GM23338 (cell line): ENCODE measurements around the gene TIA1. TPM values are rescaled to one million over a fixed set of nuclear protein-coding genes. Genes with fewer than 3 reads are reported as not detected.
"Not testable (repeated sequence)": the region's sequence is repeated elsewhere in the genome, so short reads cannot be mapped to it uniquely, and the experiment has no call there.

Experiments used
- ATAC-seq: fragments of 200-7000 bp; cut with Tn5 transposase; 3 replicates; pipeline ENCODE4 v1.9.1; 2020
- DNase-seq: peaks from one replicate; pipeline ENCODE4 v3.0.0-alpha.2; 2015; ENCODE audit warnings: low spot score
- H2AFZ ChIP-seq: fragments of 200-600 bp; sonication (generic); 2 replicates; pipeline ENCODE4 v1.8.0; 2016; ENCODE audit warnings: antibody characterized with exemption, mild to moderate bottlenecking, moderate library complexity
- H3F3A ChIP-seq: fragments of 200-600 bp; sonication (generic); replicated peaks from 2 replicates; pipeline ENCODE4 v1.8.0; 2017; ENCODE audit warnings: antibody characterized with exemption, mixed run types, low read depth
- H3K27ac ChIP-seq: fragments of 200-600 bp; sonication (generic); 2 replicates; pipeline ENCODE4 v1.6.1; 2016; ENCODE audit warnings: low read depth
- H3K27me3 ChIP-seq: fragments of 200-600 bp; sonication (generic); 2 replicates; pipeline ENCODE4 v1.8.0; 2016; ENCODE audit warnings: mild to moderate bottlenecking, mixed run types, moderate library complexity; ENCODE audit not compliant: insufficient read depth
- H3K36me3 ChIP-seq: fragments of 200-600 bp; sonication (generic); 2 replicates; pipeline ENCODE4 v1.8.0; 2016; ENCODE audit warnings: mild to moderate bottlenecking; ENCODE audit not compliant: insufficient read depth
- H3K4me1 ChIP-seq: fragments of 200-600 bp; sonication (generic); 2 replicates; pipeline ENCODE4 v1.8.0; 2016; ENCODE audit warnings: mild to moderate bottlenecking, moderate library complexity; ENCODE audit not compliant: insufficient read depth
- H3K4me2 ChIP-seq: fragments of 200-600 bp; sonication (generic); 2 replicates; pipeline ENCODE4 v1.7.1; 2017; ENCODE audit warnings: mixed run types
- H3K4me3 ChIP-seq: fragments of 200-600 bp; sonication (generic); 2 replicates; pipeline ENCODE4 v1.6.1; 2016; ENCODE audit warnings: mixed run types
- H3K79me2 ChIP-seq: fragments of 200-600 bp; sonication (generic); replicated peaks from 2 replicates; pipeline ENCODE4 v1.8.0; 2017; ENCODE audit warnings: mild to moderate bottlenecking; ENCODE audit not compliant: insufficient read depth
- H3K9me2 ChIP-seq: fragments of 200-600 bp; sonication (generic); 2 replicates; pipeline ENCODE4 v1.8.0; 2017; ENCODE audit not compliant: insufficient read depth
- H4K20me1 ChIP-seq: fragments of 200-600 bp; sonication (generic); replicated peaks from 2 replicates; pipeline ENCODE4 v1.8.0; 2017; ENCODE audit warnings: mild to moderate bottlenecking; ENCODE audit not compliant: insufficient read depth
- H3K27ac Mint-ChIP-seq: 2 replicates; pipeline ENCODE4 v1.8.0; 2020; ENCODE audit warnings: inconsistent platforms, mild to moderate bottlenecking, moderate library complexity, mixed read lengths
- H3K27me3 Mint-ChIP-seq: 3 replicates; pipeline ENCODE4 v1.8.0; 2022; ENCODE audit warnings: low read depth, mild to moderate bottlenecking, moderate library complexity, mixed read lengths, inconsistent platforms; ENCODE audit not compliant: insufficient read depth, poor library complexity
- H3K36me3 Mint-ChIP-seq: 3 replicates; pipeline ENCODE4 v1.8.0; 2021; ENCODE audit warnings: low read depth, mild to moderate bottlenecking, inconsistent platforms, moderate library complexity, mixed read lengths
- H3K4me1 Mint-ChIP-seq: 3 replicates; pipeline ENCODE4 v1.8.0; 2020; ENCODE audit warnings: mild to moderate bottlenecking, inconsistent platforms, mixed read lengths
- H3K4me3 Mint-ChIP-seq: 3 replicates; pipeline ENCODE4 v1.8.0; 2021; ENCODE audit warnings: moderate library complexity, mild to moderate bottlenecking, inconsistent platforms, mixed read lengths
- H3K9me3 Mint-ChIP-seq: 3 replicates; pipeline ENCODE4 v1.8.0; 2020; ENCODE audit warnings: moderate library complexity, mild to moderate bottlenecking, inconsistent platforms, mixed read lengths
- CREB1 ChIP-seq: fragments of 250-450 bp; sonication (Bioruptor Pico); IDR thresholded peaks from 2 replicates; pipeline ENCODE4 v1.5.0; 2020; ENCODE audit warnings: low read depth, mild to moderate bottlenecking, moderate library complexity
- ETS1 ChIP-seq: IDR thresholded peaks from 2 replicates; pipeline ENCODE4 v1.6.1; 2016; ENCODE audit warnings: antibody characterized with exemption
- ZNF331 ChIP-seq: fragments of 250-450 bp; sonication (Bioruptor Pico); IDR thresholded peaks from 2 replicates; pipeline ENCODE4 v1.5.0; 2020; ENCODE audit warnings: low read depth, mild to moderate bottlenecking, moderate library complexity
- ZNF462 ChIP-seq: fragments of 250-450 bp; sonication (Bioruptor Pico); IDR thresholded peaks from 2 replicates; pipeline ENCODE4 v1.5.0; 2020; ENCODE audit warnings: mild to moderate bottlenecking, moderate library complexity
- polyA plus RNA-seq: library from polyadenylated mRNA; unstranded; fragments of >200 nt; fragmentation: Nextera tagmentation; extraction: Ambion mirVana; gene quantifications from 2 replicates; pipeline ENCODE4 v1.2.1, GENCODE V29; 2016
- total RNA-seq: library from RNA; depleted of rRNA; stranded (reverse); fragments of >200 nt; shearing (Covaris generic); gene quantifications from 2 replicates; pipeline ENCODE4 v1.2.3, GENCODE V29; 2014
- TF ChIP-seq, protein P1 (sequence below): IDR thresholded peaks from one replicate; pipeline ENCODE4 v1.6.1; 2018; ENCODE audit warnings: antibody characterized with exemption; ENCODE audit not compliant: unreplicated experiment

TIA1 gene
- total and polyA plus RNA-seq, 2 experiments from 2014 or later: 130 to 179 TPM

- no peak for TF ChIP-seq ZNF462
- TF ChIP-seq CREB1 (CRISPR knock-in tag): no peak
Observed at GRCh38 chr2:70173520-70173919, 74.9 kb downstream of the TIA1 start (continued).

GRCh38 chr2:70169654-70170245 is 78.7 kb downstream of the TIA1 start:
- H3K27ac Mint-ChIP-seq, H3K9me2 ChIP-seq, DNase-seq, H2AFZ ChIP-seq, H3K4me2 ChIP-seq, H3K9me3 Mint-ChIP-seq, H3K4me3 Mint-ChIP-seq, H4K20me1 ChIP-seq, H3K4me1 Mint-ChIP-seq, H3K27me3 Mint-ChIP-seq, ATAC-seq, H3K36me3 ChIP-seq, H3F3A ChIP-seq, H3K4me3 ChIP-seq, H3K4me1 ChIP-seq, H3K79me2 ChIP-seq, H3K27me3 ChIP-seq: not testable (repeated sequence)
- peak overlapping the region; percentile 45; the same call in 1 of the 2 replicates for H3K27ac ChIP-seq
- H3K36me3 Mint-ChIP-seq: peaks cover 45% of the 10 kb centered on the region

DNA sequence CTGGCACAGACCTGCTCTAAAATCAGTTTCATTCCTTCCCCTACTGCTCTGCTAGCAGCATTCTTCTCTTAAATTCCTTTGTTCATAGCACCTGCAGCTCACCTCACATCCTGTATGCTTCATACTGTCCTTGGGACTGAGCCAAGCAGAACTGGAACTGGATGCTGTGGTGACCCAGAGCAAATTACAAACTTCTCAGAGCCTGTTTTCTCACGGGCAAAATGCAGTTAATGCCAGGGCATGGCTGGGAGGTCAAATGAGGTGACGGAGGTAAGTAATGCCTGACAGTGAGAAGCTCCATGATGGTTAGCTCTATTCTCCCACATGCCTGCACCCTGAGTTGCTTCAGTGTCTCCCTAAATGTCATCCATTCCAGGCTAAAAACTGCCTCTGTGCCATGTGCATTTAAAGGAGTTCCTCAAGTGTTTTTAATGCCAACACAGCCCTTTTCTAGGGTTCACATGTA is 87.3 kb downstream of the TIA1 start:
- Histone ChIP-seq H3K27me3 (no peaks in the 10 kb centered on the region), H4K20me1 (no peaks in the 10 kb centered on the region), H3K4me2 (no peak overlapping the region), H3K9me2 (no peaks in the 10 kb centered on the region), H3K4me3 (no peak overlapping the region), H3K36me3 (peaks cover 9% of the 10 kb centered on the region; the same call in 1 of the 2 replicates), H3F3A (no peaks in the 10 kb centered on the region), H3K4me1 (no peaks in the 10 kb centered on the region), H3K27ac (peak overlapping the region; percentile 63; the same call in 1 of the 2 replicates), H2AFZ (no peak overlapping the region), H3K79me2 (no peaks in the 10 kb centered on the region)
- ATAC-seq (peak; percentile 72), DNase-seq (peak; percentile 41)
- H3K9me3 Mint-ChIP-seq: no peaks in the 10 kb centered on the region
- H3K4me1 Mint-ChIP-seq: peaks cover 3% of the 10 kb centered on the region; the same call in 2 of the 3 replicates
- no peak overlapping the region for H3K4me3 Mint-ChIP-seq
- peaks cover 25% of the 10 kb centered on the region for H3K36me3 Mint-ChIP-seq
- peaks cover 2% of the 10 kb centered on the region for H3K27me3 Mint-ChIP-seq
- peak overlapping the region; percentile 6 for H3K27ac Mint-ChIP-seq
- no peak for TF ChIP-seq ZNF331 (CRISPR knock-in tag)
- TF ChIP-seq, protein P1, sequence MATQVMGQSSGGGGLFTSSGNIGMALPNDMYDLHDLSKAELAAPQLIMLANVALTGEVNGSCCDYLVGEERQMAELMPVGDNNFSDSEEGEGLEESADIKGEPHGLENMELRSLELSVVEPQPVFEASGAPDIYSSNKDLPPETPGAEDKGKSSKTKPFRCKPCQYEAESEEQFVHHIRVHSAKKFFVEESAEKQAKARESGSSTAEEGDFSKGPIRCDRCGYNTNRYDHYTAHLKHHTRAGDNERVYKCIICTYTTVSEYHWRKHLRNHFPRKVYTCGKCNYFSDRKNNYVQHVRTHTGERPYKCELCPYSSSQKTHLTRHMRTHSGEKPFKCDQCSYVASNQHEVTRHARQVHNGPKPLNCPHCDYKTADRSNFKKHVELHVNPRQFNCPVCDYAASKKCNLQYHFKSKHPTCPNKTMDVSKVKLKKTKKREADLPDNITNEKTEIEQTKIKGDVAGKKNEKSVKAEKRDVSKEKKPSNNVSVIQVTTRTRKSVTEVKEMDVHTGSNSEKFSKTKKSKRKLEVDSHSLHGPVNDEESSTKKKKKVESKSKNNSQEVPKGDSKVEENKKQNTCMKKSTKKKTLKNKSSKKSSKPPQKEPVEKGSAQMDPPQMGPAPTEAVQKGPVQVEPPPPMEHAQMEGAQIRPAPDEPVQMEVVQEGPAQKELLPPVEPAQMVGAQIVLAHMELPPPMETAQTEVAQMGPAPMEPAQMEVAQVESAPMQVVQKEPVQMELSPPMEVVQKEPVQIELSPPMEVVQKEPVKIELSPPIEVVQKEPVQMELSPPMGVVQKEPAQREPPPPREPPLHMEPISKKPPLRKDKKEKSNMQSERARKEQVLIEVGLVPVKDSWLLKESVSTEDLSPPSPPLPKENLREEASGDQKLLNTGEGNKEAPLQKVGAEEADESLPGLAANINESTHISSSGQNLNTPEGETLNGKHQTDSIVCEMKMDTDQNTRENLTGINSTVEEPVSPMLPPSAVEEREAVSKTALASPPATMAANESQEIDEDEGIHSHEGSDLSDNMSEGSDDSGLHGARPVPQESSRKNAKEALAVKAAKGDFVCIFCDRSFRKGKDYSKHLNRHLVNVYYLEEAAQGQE: no peak
- TF ChIP-seq ETS1: no peak
